ENCODE results near the gene BST1. TPM values are rescaled to one million over a fixed set of nuclear protein-coding genes. Genes with fewer than 3 reads are reported as not detected.
A peak's percentile ranks its signal among the peaks of the same experiment; 100 is the strongest.

BST1 gene
- total and polyA plus RNA-seq, 2 of the 8 experiments (the other 6 are each of a cell fraction or from before 2014, with no cell fraction given), result 0.52 to 0.54 TPM

DNA sequence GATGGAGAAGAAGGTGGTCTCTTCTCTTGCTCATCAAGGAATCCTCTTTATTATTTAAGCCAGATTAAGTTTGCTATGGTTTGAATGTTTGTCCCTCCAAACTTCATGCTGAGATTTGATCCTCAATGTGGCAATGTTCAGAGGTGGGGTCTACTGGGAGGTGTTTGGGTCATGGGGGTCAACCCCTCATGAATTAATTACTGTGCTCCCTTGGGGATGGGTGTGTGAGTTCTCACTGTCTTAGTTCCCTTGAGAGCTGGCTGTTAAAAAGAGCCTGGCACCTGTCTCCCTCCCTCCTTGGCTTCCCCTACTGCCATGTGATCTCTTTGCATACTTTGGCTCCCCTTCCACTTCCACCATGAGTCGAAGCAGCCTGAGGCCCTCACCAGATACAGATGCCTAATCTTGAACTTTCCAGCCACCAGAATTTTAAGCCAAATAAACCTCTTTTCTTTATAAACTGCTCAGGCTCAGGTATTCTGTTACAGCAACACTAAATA lies 39.3 kb downstream of the BST1 start:
- Histone ChIP-seq H3K23ac (ENCODE audit: insufficient read length) (no peak overlapping the region), H4K5ac (ENCODE audit: insufficient read length, low read depth, low read length) (no peak overlapping the region), H3K18ac (ENCODE audit: extremely low read depth, low read length) (no peak overlapping the region), H4K20me1 (replicated peaks in 1 of 2; ENCODE audit: control insufficient read depth in 1 of 2, insufficient read depth in 2 of 2, low read length in 2 of 2) (no peaks in the 10 kb centered on the region), H3K9ac (replicated peaks in 1 of 4; ENCODE audit: extremely low read depth in 1 of 4, low read depth in 3 of 4, low read length in 3 of 4) (no peak overlapping the region), H3K56ac (replicated peaks; ENCODE audit: insufficient read length, low read depth, low read length) (no peak overlapping the region), H4K91ac (replicated peaks; ENCODE audit: insufficient read length, low read length) (no peak overlapping the region), H3K23me2 (ENCODE audit: low read depth, low read length) (no peaks in the 10 kb centered on the region; the same call in 1 of the 2 replicates), H3K4me1 (replicated peaks in 1 of 4; ENCODE audit: control insufficient read depth in 3 of 4, insufficient read depth in 4 of 4, low read length in 3 of 4) (no peaks in the 10 kb centered on the region), H3K27ac (ENCODE audit: low read depth, low read length) (no peak overlapping the region), H4K8ac (ENCODE audit: extremely low read depth, insufficient read depth, low read length) (no peak overlapping the region), H2AFZ (ENCODE audit: low read length) (no peak overlapping the region), H2BK20ac (ENCODE audit: low read length) (no peak overlapping the region), H3K14ac (ENCODE audit: insufficient read length) (no peak overlapping the region), H2BK12ac (ENCODE audit: low read depth, low read length) (no peak overlapping the region), H3K36me3 (ENCODE audit: control insufficient read depth in 2 of 4, insufficient read depth in 4 of 4, low read length in 3 of 4) (no peaks in the 10 kb centered on the region), H2BK5ac (ENCODE audit: low read depth, low read length) (no peak overlapping the region), H3K4me3 (ENCODE audit: extremely low read depth in 1 of 4, insufficient read depth in 2 of 4, low read depth in 3 of 4, low read length in 4 of 4) (no peak overlapping the region), H2AK5ac (ENCODE audit: low read depth, low read length) (no peak overlapping the region), H3K27me3 (replicated peaks in 1 of 4; ENCODE audit: control insufficient read depth in 3 of 4, extremely low read depth in 1 of 4, insufficient read depth in 3 of 4, low read length in 3 of 4) (no peaks in the 10 kb centered on the region), H3K4me2 (ENCODE audit: insufficient read depth in 1 of 2, low read depth in 2 of 2, low read length in 2 of 2) (no peak overlapping the region), H2BK15ac (ENCODE audit: low read length) (no peak overlapping the region), H3K9me3 (ENCODE audit: insufficient read depth in 2 of 2, low read depth in 1 of 2, low read length in 1 of 2) (no peaks in the 10 kb centered on the region), H3K79me2 (ENCODE audit: control insufficient read depth in 1 of 2, insufficient read depth in 2 of 2, low read length in 2 of 2) (no peaks in the 10 kb centered on the region), H3K79me1 (ENCODE audit: low read depth, low read length) (no peaks in the 10 kb centered on the region), H2BK120ac (replicated peaks; ENCODE audit: low read depth, low read length) (no peak overlapping the region), H3K4ac (replicated peaks; ENCODE audit: insufficient read length, low read depth, low read length) (no peak overlapping the region)
- 100% methylated on average over 1 of the region's 1 CpG; no CpG with 5 or more reads in 1 of the 2 experiments for WGBS, 2 experiments (ENCODE audit: extremely low coverage in 1 of 2, insufficient coverage in 1 of 2, insufficient read length in 1 of 2, insufficient replicate concordance in 2 of 2, low coverage in 1 of 2, low lambda C conversion rate in 2 of 2, missing lambda C conversion rate in 1 of 2)
- CTCF ChIA-PET (ENCODE audit: partially characterized antibody), result interaction anchor here (0.6 to 1.5 kb wide), 6 partner anchors 9 to 1783 kb away, joined by 3 to 4 read pairs (median 3); no protein-coding TSS in a partner anchor
- DNase-seq (ENCODE audit: low read depth in 1 of 2, low spot score in 2 of 2), result no peak
- POLR2A ChIA-PET (ENCODE audit: partially characterized antibody), result no interaction called here
- TF ChIP-seq ZNF274 (IDR thresholded peaks at IDR 0.05; ENCODE audit: borderline replicate concordance, extremely low read depth, low read length), result peak; percentile 37; the same call in 1 of the 2 replicates
- no peak for TF ChIP-seq EP300 (IDR thresholded peaks at IDR 0.05; ENCODE audit: borderline replicate concordance in 1 of 2, low read depth in 2 of 2, low read length in 2 of 2)
- no peak for FAIRE-seq
